Tibial nerve (tissue), 4 donors: ENCODE data around the gene CDK6. TPM values are rescaled to one million over a fixed set of nuclear protein-coding genes. Genes with fewer than 3 reads are reported as not detected.

Source experiments
- DNase-seq, 2 donors: peaks; one replicate each; pipeline ENCODE4 v3.0.0-alpha.2; 2019; ENCODE audit warnings: low spot score in 2 of 2
- H3K27ac ChIP-seq, 4 donors: fragments of 200-600 bp; sonication (generic) in 3 of 4; one replicate each; pipeline ENCODE4 v1.5.1; 2017 to 2019; ENCODE audit warnings: mild to moderate bottlenecking in 1 of 4
- H3K27me3 ChIP-seq, 2 donors: fragments of 200-600 bp; sonication (generic) in 1 of 2; one replicate each; pipeline versions ENCODE4 v1.5.1 to v1.6.0; 2017 to 2019
- H3K36me3 ChIP-seq, 3 donors: fragments of 200-600 bp; sonication (generic); one replicate each; pipeline ENCODE4 v1.5.1; 2018 to 2019
- H3K4me1 ChIP-seq, 4 donors: fragments of 200-600 bp; sonication (generic) in 3 of 4; one replicate each; pipeline ENCODE4 v1.5.1; 2017 to 2019
- H3K4me3 ChIP-seq, 4 donors: fragments of 200-600 bp; sonication (generic) in 3 of 4; one replicate each; pipeline ENCODE4 v1.5.1; 2017 to 2019; ENCODE audit warnings: mild to moderate bottlenecking in 1 of 4, moderate library complexity in 1 of 4
- H3K9me3 ChIP-seq, 4 donors: fragments of 200-600 bp; sonication (generic) in 3 of 4; one replicate each; pipeline ENCODE4 v1.5.1; 2017 to 2019
- CTCF ChIP-seq, 5 experiments: fragments of 200-600 bp in 3 of 5; fragments of 450-650 bp in 2 of 5; sonication (generic) in 3 of 5; IDR thresholded peaks; one replicate each; pipeline ENCODE4 v1.5.1; 2016 to 2019; ENCODE audit warnings: antibody characterized with exemption in 5 of 5, mild to moderate bottlenecking in 3 of 5, moderate library complexity in 2 of 5
- EP300 ChIP-seq, 2 donors: sonication (generic); formaldehyde crosslinking; IDR thresholded peaks; one replicate each; pipeline ENCODE4 v1.6.1; 2017; ENCODE audit warnings: antibody characterized with exemption in 2 of 2, mild to moderate bottlenecking in 1 of 2
- POLR2A ChIP-seq, 2 donors: fragments of 450-650 bp; IDR thresholded peaks; one replicate each; pipeline ENCODE4 v1.6.1; 2017; ENCODE audit warnings: antibody characterized with exemption in 2 of 2, mild to moderate bottlenecking in 2 of 2, moderate library complexity in 2 of 2
- WGBS, 2 donors: methylation state at CpG; one replicate each; pipeline ENCODE4 v1.1.5; 2018; 5-methylcytosine and 5-hydroxymethylcytosine counted together
- total RNA-seq, 4 donors: library from RNA; depleted of rRNA; stranded (reverse); fragments of >200 nt; gene quantifications; one replicate each; pipeline ENCODE4 v1.1.0, GENCODE V29; 2016

CDK6 gene
- total RNA-seq, 4 donors from 2014 or later, result 14.4 to 45.4 (median 26.6) TPM

DNA sequence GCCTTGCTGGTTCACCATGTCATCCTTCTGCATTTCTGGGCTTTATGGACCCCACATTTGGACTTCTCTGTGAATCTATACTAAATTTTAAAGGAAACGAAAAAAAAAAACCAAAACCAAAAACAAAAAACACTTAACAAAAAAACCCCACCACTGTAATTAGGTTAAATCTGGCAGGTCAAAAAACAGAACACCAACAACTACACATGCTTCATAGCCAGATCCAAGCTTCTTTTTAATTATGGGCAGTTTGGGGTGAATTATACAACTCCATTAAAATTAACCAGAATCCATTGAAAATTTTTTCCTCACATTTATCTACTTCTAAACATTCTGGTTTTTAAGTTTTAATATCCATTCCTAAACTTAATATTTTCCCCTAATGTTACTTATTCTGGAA is 58.4 kb downstream of the CDK6 start:
- Histone ChIP-seq H3K27me3 (no peaks in the 10 kb centered on the region), H3K4me3 (no peak overlapping the region), H3K27ac (no peak overlapping the region), H3K36me3 (peaks cover 0 to 9% (median 0%) of the 10 kb centered on the region in 3 donors), H3K9me3 (no peaks in the 10 kb centered on the region), H3K4me1 (peaks cover 0 to 33% (median 12%) of the 10 kb centered on the region in 4 donors)
- 74 to 76% methylated on average over 1 of the region's 1 CpG for WGBS, 2 donors
- DNase-seq, result no peak
- no peak for TF ChIP-seq CTCF (IDR thresholded peaks at IDR 0.05)
- TF ChIP-seq EP300 (IDR thresholded peaks at IDR 0.05), result no peak
- no peak for TF ChIP-seq POLR2A (IDR thresholded peaks at IDR 0.05)

DNA sequence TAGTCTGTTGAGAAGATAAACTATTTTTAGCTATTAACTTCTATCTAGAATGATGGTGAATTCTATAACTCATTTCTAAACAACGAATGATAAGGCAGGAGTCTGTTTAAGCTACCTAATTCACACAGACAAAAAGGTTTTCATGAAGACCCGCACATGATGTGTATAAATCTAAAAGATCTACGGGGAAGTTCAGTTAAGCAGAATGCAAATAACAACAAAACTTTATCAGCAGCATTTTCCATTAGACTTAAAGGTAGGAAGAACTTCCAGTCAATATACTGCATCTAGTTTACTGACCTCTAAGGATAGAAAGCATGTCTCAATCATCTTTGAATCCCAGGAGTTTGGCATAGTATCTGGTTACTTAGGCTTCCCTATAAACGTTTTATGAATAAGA is 62.6 kb downstream of the CDK6 start:
- H3K36me3 ChIP-seq, result peaks cover 0 to 12% (median 0%) of the 10 kb centered on the region in 3 donors
- no peaks in the 10 kb centered on the region for H3K27me3 ChIP-seq
- DNase-seq, result no peak
- no peaks in the 10 kb centered on the region for H3K9me3 ChIP-seq
- TF ChIP-seq EP300 (IDR thresholded peaks at IDR 0.05) (no peak), POLR2A (IDR thresholded peaks at IDR 0.05) (no peak), CTCF (IDR thresholded peaks at IDR 0.05) (no peak)
- peaks cover 0 to 8% (median 0%) of the 10 kb centered on the region in 4 donors for H3K4me1 ChIP-seq
- no peak overlapping the region for H3K4me3 ChIP-seq
- no peak overlapping the region for H3K27ac ChIP-seq
- WGBS, 2 donors, result 75 to 78% methylated on average over 4 of the region's 4 CpGs

GRCh38 chr7:92769844-92770243 is 66.5 kb downstream of the CDK6 start:
- Histone ChIP-seq H3K9me3 (no peaks in the 10 kb centered on the region), H3K4me3 (no peak overlapping the region), H3K36me3 (peaks cover 0 to 12% (median 0%) of the 10 kb centered on the region in 3 donors), H3K27me3 (no peaks in the 10 kb centered on the region), H3K27ac (no peak overlapping the region), H3K4me1 (peaks cover 0 to 33% (median 9%) of the 10 kb centered on the region in 4 donors)
- TF ChIP-seq CTCF (IDR thresholded peaks at IDR 0.05) (no peak), POLR2A (IDR thresholded peaks at IDR 0.05) (no peak), EP300 (IDR thresholded peaks at IDR 0.05) (no peak)
- WGBS, 2 donors, result 89 to 93% methylated on average over 1 of the region's 1 CpG
- no peak for DNase-seq

DNA sequence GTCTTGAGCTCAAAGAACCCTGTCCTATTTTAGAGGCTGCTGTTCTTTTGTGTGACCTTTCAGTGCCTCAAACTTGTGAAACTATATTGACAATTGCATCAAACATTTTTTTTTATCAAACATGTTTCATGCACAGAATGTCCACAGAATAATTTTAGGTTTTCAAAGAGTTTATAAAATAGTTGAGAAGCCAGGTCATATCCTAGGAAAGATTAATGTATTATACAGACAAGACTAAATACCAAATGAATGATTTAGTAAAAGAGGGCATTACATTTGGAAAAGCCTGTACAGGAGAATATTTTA is 67.0 kb downstream of the CDK6 start:
- H3K9me3 ChIP-seq, result no peaks in the 10 kb centered on the region
- H3K4me1 ChIP-seq, result peaks cover 0 to 33% (median 9%) of the 10 kb centered on the region in 4 donors
- H3K36me3 ChIP-seq, result peaks cover 0 to 12% (median 0%) of the 10 kb centered on the region in 3 donors

More for the DNA sequence above, 67.0 kb downstream of the CDK6 start:
- DNase-seq, result no peak
- TF ChIP-seq POLR2A (IDR thresholded peaks at IDR 0.05), result no peak
- TF ChIP-seq EP300 (IDR thresholded peaks at IDR 0.05), result no peak
- TF ChIP-seq CTCF (IDR thresholded peaks at IDR 0.05), result no peak
- H3K4me3 ChIP-seq, result no peak overlapping the region
- no peak overlapping the region for H3K27ac ChIP-seq
- no peaks in the 10 kb centered on the region for H3K27me3 ChIP-seq
